Naive thymus-derived CD4-positive, alpha-beta T cell (primary cell): ENCODE data around the gene ZBTB40. TPM values are rescaled to one million over a fixed set of nuclear protein-coding genes. Genes with fewer than 3 reads are reported as not detected.

Experiments
- ATAC-seq: fragments of 150-1000 bp; cut with Tn5 transposase; 2 replicates; pipeline ENCODE4 v1.10.0; 2021; ENCODE audit warnings: mild to moderate bottlenecking, moderate library complexity
- CTCF ChIA-PET: fragments of 350-600 bp; sonication (Branson Sonifier 250); formaldehyde crosslinking; loops from one replicate; lab custom pipeline; 2021; ENCODE audit warnings: antibody characterized with exemption; lab: Charles Lee
- POLR2A ChIA-PET: fragments of 350-600 bp; sonication (Branson Sonifier 250); formaldehyde crosslinking; loops from one replicate; lab custom pipeline; 2021; ENCODE audit warnings: antibody characterized with exemption, inconsistent platforms; lab: Charles Lee
- DNase-seq, 9 donors: peaks; one replicate each; pipeline versions ENCODE4 v3.0.0 to v3.0.0-alpha.2; 2020 to 2022; ENCODE audit warnings: mixed read lengths in 1 of 9
- H3K27ac ChIP-seq: one replicate; pipeline ENCODE4 v1.7.0; 2013; ENCODE audit warnings: mild to moderate bottlenecking, low read depth, low read length, moderate library complexity
- H3K27me3 ChIP-seq, 2 donors: one replicate each; pipeline ENCODE4 v1.7.0; 2013; ENCODE audit warnings: low read length in 2 of 2, mild to moderate bottlenecking in 2 of 2, moderate library complexity in 2 of 2; ENCODE audit not compliant: control insufficient read depth in 2 of 2, insufficient read depth in 2 of 2
- H3K36me3 ChIP-seq, 3 experiments: 1 replicate in 2 of 3; 2 replicates in 1 of 3; pipeline ENCODE4 v1.7.0; 2013; ENCODE audit warnings: low read length in 3 of 3, mild to moderate bottlenecking in 3 of 3, moderate library complexity in 1 of 3; ENCODE audit not compliant: insufficient read depth in 3 of 3, control insufficient read depth in 2 of 3
- H3K4me1 ChIP-seq, 2 donors: one replicate each; pipeline ENCODE4 v1.7.0; 2013; ENCODE audit warnings: low read length in 2 of 2, mild to moderate bottlenecking in 2 of 2, moderate library complexity in 1 of 2; ENCODE audit not compliant: control insufficient read depth in 2 of 2, insufficient read depth in 2 of 2
- H3K4me3 ChIP-seq: 2 replicates; pipeline ENCODE4 v1.7.0; 2013; ENCODE audit warnings: mild to moderate bottlenecking, low read length
- H3K9me3 ChIP-seq, 3 experiments: 1 replicate in 2 of 3; 2 replicates in 1 of 3; pipeline ENCODE4 v1.7.0; 2013; ENCODE audit warnings: low read length in 3 of 3; ENCODE audit not compliant: control insufficient read depth in 2 of 3
- H3K27ac Mint-ChIP-seq, 9 donors: one replicate each; pipeline ENCODE4 v1.8.0; 2020 to 2022; ENCODE audit warnings: mixed read lengths in 9 of 9, mild to moderate bottlenecking in 8 of 9, moderate library complexity in 5 of 9, inconsistent platforms in 2 of 9
- H3K27me3 Mint-ChIP-seq, 5 donors: one replicate each; pipeline ENCODE4 v1.8.0; 2021 to 2022; ENCODE audit warnings: mixed read lengths in 5 of 5, mild to moderate bottlenecking in 1 of 5
- H3K36me3 Mint-ChIP-seq, 5 donors: one replicate each; pipeline ENCODE4 v1.8.0; 2020 to 2022; ENCODE audit warnings: mixed read lengths in 5 of 5, mild to moderate bottlenecking in 3 of 5, inconsistent platforms in 1 of 5
- H3K4me1 Mint-ChIP-seq, 7 donors: one replicate each; pipeline ENCODE4 v1.8.0; 2020 to 2022; ENCODE audit warnings: mixed read lengths in 7 of 7, mild to moderate bottlenecking in 3 of 7, inconsistent platforms in 1 of 7
- H3K4me3 Mint-ChIP-seq, 10 donors: one replicate each; pipeline ENCODE4 v1.8.0; 2020 to 2022; ENCODE audit warnings: mild to moderate bottlenecking in 10 of 10, mixed read lengths in 10 of 10, moderate library complexity in 6 of 10, inconsistent platforms in 2 of 10
- H3K9me3 Mint-ChIP-seq, 11 donors: one replicate each; pipeline ENCODE4 v1.8.0; 2020 to 2022; ENCODE audit warnings: mixed read lengths in 11 of 11, mild to moderate bottlenecking in 4 of 11, inconsistent platforms in 1 of 11, moderate library complexity in 1 of 11
- intact Hi-C, 2 donors: fragments of 100-400 bp; cut with micrococcal nuclease; formaldehyde crosslinking; loops; one replicate each; pipeline ENCODE4 v1.15.1; 2023
- polyA plus RNA-seq, 2 donors: library from polyadenylated mRNA; unstranded; fragments of 300-500 nt; fragmentation: Illumina TruSeq; gene quantifications; one replicate each; pipeline ENCODE4 v1.2.3, GENCODE V29; 2021
- total RNA-seq, 6 experiments: library from RNA in 5 of 6; stranded (reverse) in 5 of 6; gene quantifications; 1 replicate in 5 of 6; 2 replicates in 1 of 6; pipeline ENCODE4 v1.2.3 and lab custom pipeline; 2021 to 2026

Gene ZBTB40
- total and polyA plus RNA-seq, 7 experiments from 2014 or later = 5.7 to 60.6 (median 35.9) TPM

DNA sequence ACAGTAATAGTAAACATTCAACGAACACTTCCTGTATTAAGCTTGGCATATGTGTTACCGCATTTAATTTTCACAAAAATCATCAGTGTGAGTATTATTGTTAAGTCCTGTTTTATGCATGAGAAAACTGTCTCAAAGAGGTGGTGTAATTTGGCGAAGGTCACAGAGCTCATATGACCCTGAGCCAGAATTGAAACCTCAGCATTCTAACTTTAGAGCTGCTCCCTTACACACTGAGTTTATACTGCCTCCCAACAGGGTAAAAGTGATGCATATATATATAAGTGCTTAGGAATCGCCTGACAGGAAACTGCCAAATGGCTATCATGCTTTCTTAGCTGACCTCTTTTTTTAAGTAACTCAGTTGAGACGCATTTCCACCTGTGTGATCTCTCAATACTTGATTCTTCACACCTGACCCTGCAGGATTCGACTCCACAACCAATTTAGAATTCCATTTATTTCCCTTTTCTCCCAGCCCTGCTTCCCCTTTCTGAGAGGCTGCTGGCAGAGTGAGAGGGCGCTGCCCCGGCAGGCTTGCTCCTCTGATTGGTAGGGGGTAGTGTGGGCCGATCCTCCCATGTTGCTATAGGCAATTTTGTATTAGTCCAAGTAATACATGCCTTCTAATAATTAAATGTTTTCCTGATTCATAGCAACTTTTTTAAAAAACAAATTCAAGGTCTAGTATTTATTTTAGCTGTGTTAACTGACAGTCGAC, 40.5 kb downstream of the ZBTB40 start:
- ATAC-seq = no peak
- Mint-ChIP-seq H3K27ac (no peak overlapping the region), H3K9me3 (no peaks in the 10 kb centered on the region), H3K4me3 (no peak overlapping the region), H3K4me1 (peaks cover 0 to 9% (median 0%) of the 10 kb centered on the region in 7 donors), H3K27me3 (no peaks in the 10 kb centered on the region), H3K36me3 (peaks cover 5 to 50% (median 27%) of the 10 kb centered on the region in 5 donors)
- H3K9me3 ChIP-seq = no peaks in the 10 kb centered on the region
- H3K27ac ChIP-seq = no peak overlapping the region
- no peak for DNase-seq
- ChIA-PET CTCF (no interaction called here), POLR2A (no interaction called here)
- H3K27me3 ChIP-seq = no peaks in the 10 kb centered on the region
- no peak overlapping the region for H3K4me3 ChIP-seq
- H3K36me3 ChIP-seq = peaks cover 0 to 47% (median 0%) of the 10 kb centered on the region in 3 experiments
- H3K4me1 ChIP-seq = no peaks in the 10 kb centered on the region
- intact Hi-C loops = no loop called here

DNA sequence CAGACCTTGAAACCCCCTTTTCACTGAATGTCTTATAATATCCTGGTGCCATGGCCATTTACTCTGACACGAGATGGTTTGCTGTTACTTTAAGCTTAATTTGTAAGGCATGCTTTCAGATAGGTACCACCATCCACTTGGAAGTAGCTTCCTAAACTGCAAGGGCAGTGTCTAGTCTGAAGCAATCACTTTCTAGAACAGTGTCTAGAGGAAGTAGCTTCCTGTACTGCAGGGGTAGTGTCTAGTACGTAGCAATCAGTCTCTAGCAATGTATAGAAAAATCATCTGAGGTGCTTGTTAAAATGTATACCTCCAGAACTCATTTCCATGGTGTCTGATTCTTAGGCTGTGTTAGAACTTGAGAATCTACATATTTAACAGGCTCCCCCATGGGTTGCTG, 42.5 kb downstream of the ZBTB40 start:
- Histone ChIP-seq H3K4me3 (no peak overlapping the region), H3K27me3 (no peaks in the 10 kb centered on the region), H3K4me1 (no peaks in the 10 kb centered on the region), H3K36me3 (peaks cover 0 to 51% (median 0%) of the 10 kb centered on the region in 3 experiments), H3K9me3 (no peaks in the 10 kb centered on the region), H3K27ac (no peak overlapping the region)
- Mint-ChIP-seq H3K9me3 (no peaks in the 10 kb centered on the region), H3K4me3 (no peak overlapping the region), H3K27me3 (no peaks in the 10 kb centered on the region), H3K4me1 (peaks cover 0 to 9% (median 0%) of the 10 kb centered on the region in 7 donors), H3K27ac (no peak overlapping the region), H3K36me3 (peaks cover 5 to 56% (median 38%) of the 10 kb centered on the region in 5 donors)
- intact Hi-C loops = no loop called here
- ChIA-PET POLR2A (no interaction called here), CTCF (no interaction called here)
- DNase-seq (no peak), ATAC-seq (peak; percentile 49)

DNA sequence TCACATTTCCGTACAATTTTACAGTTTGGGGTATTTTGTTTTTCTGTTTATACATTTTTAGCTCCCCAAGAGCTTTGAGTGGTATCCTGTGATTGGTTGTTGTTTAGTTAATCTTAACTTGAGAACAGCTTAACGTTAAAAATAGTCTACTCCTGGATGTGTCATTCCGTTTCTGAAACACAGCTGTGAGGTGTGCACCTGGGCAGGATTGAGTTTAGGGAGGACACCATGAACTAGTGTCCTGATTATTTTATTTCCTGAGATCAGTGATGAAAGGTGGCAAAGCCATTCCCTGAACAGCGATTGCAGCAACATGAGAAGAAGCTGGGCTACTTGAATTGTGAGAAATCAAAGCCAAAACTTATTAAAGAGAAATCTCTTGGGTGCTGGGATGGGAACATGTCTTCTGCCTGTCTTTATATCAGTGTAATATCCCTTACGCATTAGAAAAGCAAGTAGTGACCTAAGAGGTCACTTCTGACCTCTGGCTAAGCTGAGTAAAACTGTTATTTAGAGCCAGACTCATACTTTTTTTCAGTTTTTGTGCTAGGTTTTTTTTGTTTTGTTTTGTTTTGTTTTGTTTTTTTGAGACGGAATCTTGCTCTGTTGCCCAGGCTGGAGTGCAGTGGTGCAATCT, 43.4 kb downstream of the ZBTB40 start:
- DNase-seq (no peak), ATAC-seq (no peak)
- POLR2A ChIA-PET = interaction anchor here (0.6 kb wide), 1 partner anchor 53 kb away, joined by 3 read pairs; no protein-coding TSS in a partner anchor
- no peaks in the 10 kb centered on the region for H3K4me1 ChIP-seq
- H3K27ac ChIP-seq = no peak overlapping the region
- no peaks in the 10 kb centered on the region for H3K9me3 ChIP-seq
- no peak overlapping the region for H3K4me3 Mint-ChIP-seq
- H3K27ac Mint-ChIP-seq = no peak overlapping the region
- H3K4me1 Mint-ChIP-seq = peaks cover 0 to 9% (median 1%) of the 10 kb centered on the region in 7 donors
- peaks cover 0 to 45% (median 0%) of the 10 kb centered on the region in 3 experiments for H3K36me3 ChIP-seq
- peaks cover 5 to 57% (median 38%) of the 10 kb centered on the region in 5 donors for H3K36me3 Mint-ChIP-seq
- intact Hi-C loops = no loop called here
- CTCF ChIA-PET = no interaction called here
- no peaks in the 10 kb centered on the region for H3K9me3 Mint-ChIP-seq
- no peaks in the 10 kb centered on the region for H3K27me3 ChIP-seq
- no peak overlapping the region for H3K4me3 ChIP-seq
- H3K27me3 Mint-ChIP-seq = no peaks in the 10 kb centered on the region

DNA sequence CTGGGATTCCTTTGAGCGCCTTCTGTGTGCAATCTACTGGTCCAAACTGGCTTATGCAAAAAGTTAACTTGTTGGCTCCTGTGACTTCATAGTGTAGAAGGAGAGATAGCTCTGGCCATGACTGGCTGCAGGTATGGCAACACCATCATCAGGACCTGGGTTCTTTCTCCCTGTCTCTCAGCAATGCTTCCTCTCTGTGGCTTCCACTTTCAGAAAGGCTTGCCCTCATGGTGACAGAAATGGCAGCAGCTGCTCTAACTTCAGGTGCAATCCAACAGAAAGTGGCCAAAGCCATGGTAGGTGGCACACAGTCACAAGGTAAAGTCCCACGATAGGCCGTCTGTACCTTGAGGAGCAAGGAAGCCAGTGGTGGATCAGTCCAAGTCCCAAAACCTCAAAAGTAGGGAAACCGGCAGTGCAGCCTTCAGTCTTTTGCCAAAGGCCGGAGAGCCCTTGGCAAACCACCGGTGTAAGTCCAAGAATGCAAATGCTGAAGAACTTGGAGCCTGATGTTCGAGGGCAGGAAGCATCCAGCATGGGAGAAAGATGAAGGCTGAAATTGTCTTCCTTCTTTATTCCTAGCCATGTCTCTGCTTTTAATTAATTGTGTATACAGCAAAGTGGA, 45.0 kb downstream of the ZBTB40 start:
- Mint-ChIP-seq H3K4me3 (no peak overlapping the region), H3K9me3 (no peaks in the 10 kb centered on the region), H3K27me3 (no peaks in the 10 kb centered on the region), H3K36me3 (peaks cover 5 to 61% (median 38%) of the 10 kb centered on the region in 5 donors), H3K4me1 (peaks cover 0 to 16% (median 2%) of the 10 kb centered on the region in 7 donors), H3K27ac (no peak overlapping the region)
- Histone ChIP-seq H3K27ac (no peak overlapping the region), H3K4me3 (no peak overlapping the region), H3K36me3 (peaks cover 0 to 39% (median 0%) of the 10 kb centered on the region in 3 experiments), H3K27me3 (no peaks in the 10 kb centered on the region), H3K4me1 (no peaks in the 10 kb centered on the region), H3K9me3 (no peaks in the 10 kb centered on the region)
- ATAC-seq (no peak), DNase-seq (no peak)
- CTCF ChIA-PET = no interaction called here
- POLR2A ChIA-PET = no interaction called here
- intact Hi-C loops = no loop called here

DNA sequence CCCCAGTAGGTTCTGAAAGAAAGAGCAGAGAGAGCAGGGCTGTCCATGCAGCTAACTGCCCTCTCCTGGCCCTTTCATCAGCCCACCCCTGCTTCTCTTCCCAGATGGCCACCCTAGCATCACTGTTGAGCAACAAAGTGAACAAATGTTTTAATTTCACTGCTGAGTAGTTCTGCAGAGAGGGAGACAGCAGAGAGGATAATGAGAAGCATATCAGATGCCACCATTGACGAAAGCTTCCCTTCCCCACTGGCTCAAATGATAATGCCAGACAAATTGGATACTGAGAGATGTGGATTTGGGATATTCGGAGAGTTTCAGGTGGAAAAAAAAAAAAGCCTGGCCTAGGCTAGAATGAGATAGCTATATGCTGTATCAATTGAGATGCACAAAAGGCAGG, 46.8 kb downstream of the ZBTB40 start:
- H3K27ac ChIP-seq = no peak overlapping the region
- peaks cover 6 to 40% (median 8%) of the 10 kb centered on the region in 3 experiments for H3K36me3 ChIP-seq
- Mint-ChIP-seq H3K27ac (peak overlapping the region in 2 of 9 donors; percentile 1 to 69), H3K36me3 (peaks cover 6 to 52% (median 27%) of the 10 kb centered on the region in 5 donors), H3K27me3 (no peaks in the 10 kb centered on the region), H3K9me3 (no peaks in the 10 kb centered on the region), H3K4me1 (peaks cover 0 to 13% (median 2%) of the 10 kb centered on the region in 7 donors), H3K4me3 (no peak overlapping the region)
- intact Hi-C loops = no loop called here
- no peaks in the 10 kb centered on the region for H3K27me3 ChIP-seq
- ATAC-seq (no peak), DNase-seq (no peak)
- no peaks in the 10 kb centered on the region for H3K4me1 ChIP-seq
- CTCF ChIA-PET = no interaction called here
- no peaks in the 10 kb centered on the region for H3K9me3 ChIP-seq
- POLR2A ChIA-PET = no interaction called here
- H3K4me3 ChIP-seq = no peak overlapping the region

DNA sequence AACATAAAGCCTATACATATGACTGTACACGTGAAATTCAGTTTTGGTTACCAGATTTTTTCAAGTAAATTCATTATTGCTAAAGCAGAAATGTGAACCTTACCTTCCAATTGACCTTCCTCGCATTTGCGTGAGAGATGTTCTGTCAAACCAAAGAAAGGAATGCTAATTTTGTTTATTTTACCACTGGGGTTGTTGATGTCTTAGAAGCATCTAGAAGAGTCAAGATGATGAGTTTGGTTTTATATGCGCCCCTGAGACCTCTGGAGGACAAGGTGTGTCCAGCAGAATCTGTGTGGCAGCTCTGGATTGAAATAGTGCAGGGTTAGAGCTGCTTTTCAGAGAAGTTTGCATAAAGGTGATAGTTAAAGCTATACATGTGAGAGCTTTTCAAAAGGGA, 48.4 kb downstream of the ZBTB40 start:
- Histone ChIP-seq H3K4me1 (no peaks in the 10 kb centered on the region), H3K4me3 (no peak overlapping the region), H3K27me3 (no peaks in the 10 kb centered on the region), H3K36me3 (peaks cover 6 to 50% (median 8%) of the 10 kb centered on the region in 3 experiments), H3K27ac (no peak overlapping the region), H3K9me3 (no peaks in the 10 kb centered on the region)
- CTCF ChIA-PET = no interaction called here
- Mint-ChIP-seq H3K36me3 (peaks cover 2 to 45% (median 20%) of the 10 kb centered on the region in 5 donors), H3K27me3 (no peaks in the 10 kb centered on the region), H3K27ac (no peak overlapping the region), H3K9me3 (no peaks in the 10 kb centered on the region), H3K4me3 (no peak overlapping the region), H3K4me1 (peaks cover 0 to 10% (median 0%) of the 10 kb centered on the region in 7 donors)
- intact Hi-C loops = no loop called here
- DNase-seq = no peak
- POLR2A ChIA-PET = no interaction called here
- ATAC-seq = no peak
